GM19467 (cell line): ENCODE data around the gene B3GALT2.

ENCODE experiments used
- ATAC-seq: cut with Tn5 transposase; IDR thresholded peaks from one replicate; pipeline ENCODE4 v1.9.1; 2021; ENCODE audit warnings: mild to moderate bottlenecking, moderate library complexity; ENCODE audit not compliant: unreplicated experiment

B3GALT2 gene

GRCh38 chr1:193183019-193183627 is 3.3 kb downstream of the B3GALT2 start:
- ATAC-seq: peak; percentile 60

GRCh38 chr1:193181985-193182384 is 4.4 kb downstream of the B3GALT2 start:
- peak; percentile 44 for ATAC-seq

DNA sequence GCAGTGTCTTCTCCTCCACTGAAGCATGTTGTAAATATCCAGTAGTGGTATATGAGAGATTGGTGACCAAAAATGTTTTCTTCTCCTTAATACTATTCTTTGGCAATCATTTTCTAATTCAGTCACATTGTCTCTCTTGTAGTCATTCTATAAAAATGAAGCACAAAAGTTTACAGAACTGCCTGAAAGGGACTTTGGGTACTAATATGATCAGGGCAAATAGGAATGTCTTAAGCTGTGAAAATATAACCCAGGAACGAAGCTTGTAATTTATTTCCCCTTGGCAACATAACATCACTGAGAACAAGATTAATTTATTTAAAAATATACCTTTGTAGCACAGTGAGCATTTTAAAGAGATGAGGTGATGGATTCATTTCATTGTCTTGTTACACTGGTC is 4.9 kb downstream of the B3GALT2 start:
- ATAC-seq: no peak

GRCh38 chr1:193179094-193179493 is 7.3 kb downstream of the B3GALT2 start:
- ATAC-seq: no peak

- ATAC-seq: no peak
These were observed 9.6 kb downstream of the B3GALT2 start for GRCh38 chr1:193176788-193177187.

DNA sequence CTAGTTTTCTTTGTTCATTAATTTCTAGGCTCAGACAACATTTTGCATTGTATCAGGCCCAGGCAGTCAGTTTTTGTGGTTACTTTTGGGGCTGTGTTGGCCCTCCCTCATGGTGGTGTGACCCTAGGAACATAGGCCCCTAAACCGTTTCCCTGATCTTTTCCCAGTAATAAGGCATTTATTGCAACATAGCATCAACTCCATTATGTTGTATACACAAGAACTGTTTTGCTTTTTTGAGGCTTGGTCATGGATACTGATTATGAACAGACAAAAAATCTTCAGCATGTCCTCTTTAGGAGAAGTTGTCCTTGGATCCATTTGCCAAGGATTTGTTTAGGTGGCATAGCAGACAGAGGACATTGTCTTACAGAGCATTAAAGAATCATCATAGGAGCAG is 10.3 kb downstream of the B3GALT2 start:
- ATAC-seq: no peak

DNA sequence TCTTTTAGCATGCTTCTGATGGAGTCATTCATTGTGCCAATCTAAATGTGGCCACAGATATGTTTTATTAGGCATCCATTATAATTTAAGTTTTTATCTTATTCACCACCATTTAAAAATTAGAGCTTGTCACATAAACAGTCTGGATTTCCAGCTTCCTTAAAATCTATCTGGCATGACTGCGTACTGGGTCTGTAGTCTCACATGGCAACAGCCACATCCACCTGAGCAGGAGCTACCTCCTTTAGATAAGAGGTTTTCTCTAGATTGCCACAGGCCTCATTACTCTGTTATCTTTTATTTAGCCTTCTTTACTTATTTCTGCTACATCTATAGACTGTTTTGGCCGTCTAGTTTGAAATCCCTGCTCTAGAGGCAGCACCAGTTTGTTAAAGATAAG is 29.1 kb downstream of the B3GALT2 start:
- no peak for ATAC-seq

DNA sequence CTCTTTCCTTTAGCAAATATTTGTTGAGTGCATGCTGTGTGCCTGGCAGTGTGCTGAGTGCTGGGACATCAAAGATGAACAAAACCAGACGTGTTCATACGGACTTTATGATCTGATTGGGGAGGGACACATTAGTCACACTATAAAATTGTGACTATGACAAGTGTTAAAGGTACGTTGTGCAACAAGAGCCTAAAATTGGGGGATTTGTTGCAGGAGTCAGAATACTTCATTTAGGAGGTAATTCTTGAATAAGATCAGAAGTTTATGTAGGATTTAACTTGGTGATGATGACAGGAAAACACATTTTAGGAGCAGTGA is 29.6 kb downstream of the B3GALT2 start:
- no peak for ATAC-seq

GRCh38 chr1:193156117-193156821 is 30.1 kb downstream of the B3GALT2 start:
- no peak for ATAC-seq

DNA sequence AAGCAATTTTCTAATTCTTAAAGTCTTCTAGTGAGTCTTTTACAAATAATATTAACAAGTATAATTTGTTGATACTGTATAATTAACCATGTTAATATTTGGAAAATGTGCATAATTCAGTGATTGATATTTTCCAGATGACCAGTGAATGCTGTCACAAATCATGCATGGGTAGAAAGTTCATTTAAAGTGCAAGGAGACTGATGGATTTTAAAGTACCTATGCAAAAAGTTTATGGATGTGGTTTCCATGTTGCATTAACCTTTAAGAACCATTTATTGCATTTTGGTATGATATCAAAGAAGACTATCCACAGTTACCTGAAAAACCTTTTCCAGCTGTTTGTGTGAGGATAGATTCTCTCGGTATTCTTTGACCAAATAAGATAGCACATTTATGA is 41.4 kb downstream of the B3GALT2 start:
- ATAC-seq: no peak

- no peak for ATAC-seq
These were observed 42.0 kb downstream of the B3GALT2 start for GRCh38 chr1:193144361-193144938.

DNA sequence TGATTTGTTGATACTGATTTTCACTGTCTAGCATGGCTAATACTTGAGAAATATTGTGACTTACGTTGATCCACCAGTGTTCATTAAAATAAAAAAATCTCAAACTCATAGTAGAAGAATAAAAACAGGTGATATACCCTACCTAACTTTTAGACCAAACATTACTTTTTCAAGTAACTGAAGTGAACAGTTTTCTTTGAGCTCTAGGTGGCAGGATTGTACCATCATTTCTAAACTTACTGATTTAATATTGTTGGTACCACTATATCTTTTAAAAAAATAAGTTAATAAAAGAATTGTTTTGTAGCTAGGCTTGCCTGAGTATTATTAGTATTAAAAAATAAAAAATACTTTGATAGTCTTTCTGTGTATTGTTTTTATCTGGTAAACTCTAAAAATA is 43.1 kb downstream of the B3GALT2 start:
- no peak for ATAC-seq

DNA sequence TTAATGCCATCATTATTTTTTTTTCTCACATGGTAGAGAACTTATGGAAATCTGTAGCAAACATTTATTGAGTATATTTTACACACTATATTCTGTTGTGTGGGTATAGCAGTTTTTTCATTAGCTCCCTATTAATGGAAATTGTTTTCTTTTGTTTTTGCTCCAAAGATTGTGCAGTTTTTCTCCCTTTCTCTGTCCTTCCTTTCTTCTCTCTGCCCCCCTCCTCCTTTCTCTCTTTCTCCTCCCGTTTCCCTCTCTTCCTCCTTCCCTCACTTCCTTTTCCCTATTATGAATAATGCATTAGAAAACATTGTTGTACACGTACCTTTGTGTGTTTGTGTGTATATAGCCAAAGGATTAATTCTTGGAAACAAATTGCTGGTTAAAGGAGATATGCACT is 44.0 kb downstream of the B3GALT2 start:
- no peak for ATAC-seq

DNA sequence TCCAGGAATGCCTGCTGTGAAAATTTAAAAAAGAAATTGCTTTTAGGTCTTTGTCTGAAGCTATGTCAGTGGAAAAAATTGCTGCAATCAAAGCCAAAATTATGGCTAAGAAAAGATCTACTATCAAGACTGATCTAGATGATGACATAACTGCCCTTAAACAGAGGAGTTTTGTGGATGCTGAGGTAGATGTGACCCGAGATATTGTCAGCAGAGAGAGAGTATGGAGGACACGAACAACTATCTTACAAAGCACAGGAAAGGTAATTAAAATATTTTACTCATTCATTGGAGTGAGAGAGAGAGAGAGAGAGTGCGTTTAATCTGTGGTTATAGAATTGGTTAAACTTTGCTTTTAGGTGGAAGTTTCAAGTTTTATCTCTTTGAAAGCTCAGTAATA is 44.6 kb downstream of the B3GALT2 start:
- ATAC-seq: no peak

DNA sequence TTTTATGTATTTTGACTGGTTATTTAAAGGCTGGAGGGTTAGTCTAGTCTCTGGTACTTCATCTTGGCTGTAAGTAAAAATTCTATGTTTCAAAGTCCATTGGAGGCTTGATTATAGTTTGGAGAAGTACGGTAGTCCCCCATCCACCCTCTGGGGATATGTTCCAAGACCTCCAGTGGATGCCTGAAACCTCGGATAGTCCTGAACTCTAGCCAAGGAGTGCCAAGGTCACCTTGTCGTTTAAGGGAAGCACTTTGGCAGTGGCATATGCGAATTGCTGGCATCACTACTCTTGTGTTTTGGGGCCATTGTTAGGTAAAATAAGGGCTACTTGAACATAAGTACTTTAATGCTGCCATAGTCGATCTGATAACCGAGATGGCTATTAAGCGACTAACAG is 46.2 kb downstream of the B3GALT2 start:
- no peak for ATAC-seq

DNA sequence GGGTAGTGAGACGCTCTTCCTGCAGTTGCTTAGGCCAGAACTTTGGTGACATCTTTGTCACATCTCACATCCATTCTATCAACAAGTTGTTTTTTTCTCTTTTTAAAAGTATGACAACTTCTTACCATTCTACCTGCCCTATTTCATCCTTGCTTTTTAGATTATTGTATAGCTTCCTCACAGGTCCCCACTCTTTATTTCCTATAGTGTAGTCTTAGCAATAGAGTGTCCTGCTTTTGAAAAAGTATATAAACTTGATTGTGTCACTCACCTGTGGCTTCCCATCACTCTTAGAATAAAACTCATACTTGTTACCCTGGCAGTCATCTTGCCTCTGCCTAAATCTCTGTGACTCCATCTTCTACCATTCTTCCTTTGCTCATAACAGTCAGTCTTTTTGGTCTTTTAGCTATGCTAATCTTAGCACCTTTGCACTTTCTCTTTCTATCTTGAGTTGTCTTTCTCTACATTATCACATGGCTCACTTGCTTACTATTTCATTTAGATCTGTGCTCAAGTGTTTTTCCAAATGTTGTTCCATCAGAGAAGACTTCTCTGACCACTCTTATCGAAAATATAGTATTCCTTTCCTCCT is 55.0 kb downstream of the B3GALT2 start:
- no peak for ATAC-seq
